ENCODE data around the gene LRRC75A. TPM values are rescaled to one million over a fixed set of nuclear protein-coding genes. Genes with fewer than 3 reads are reported as not detected.

LRRC75A gene
- total and polyA plus RNA-seq, 2 donors (not counting 3 experiments of a cell fraction or from before 2014, with no cell fraction given): 3.7 to 6.1 TPM

GRCh38 chr17:16407911-16408588 lies 83.9 kb downstream of the LRRC75A start:
- ChIA-PET CTCF (interaction anchor here (1.2 to 1.7 kb wide), 3 partner anchors 20 to 45 kb away, joined by 3 to 6 read pairs (median 4); no protein-coding TSS in a partner anchor), POLR2A (no interaction called here)
- Histone ChIP-seq H3K9me3 (replicated peaks; ENCODE audit: control insufficient read depth, insufficient read depth, low read length) (no peaks in the 10 kb centered on the region), H3K9me1 (replicated peaks; ENCODE audit: control insufficient read depth, extremely low read depth, insufficient read depth, low read length) (no peaks in the 10 kb centered on the region), H3K27me3 (ENCODE audit: control insufficient read depth in 2 of 2, insufficient read depth in 2 of 2, low read length in 2 of 2) (no peaks in the 10 kb centered on the region), H2AFZ (ENCODE audit: low read depth, low read length) (peak overlapping the region; percentile 4), H4K20me1 (replicated peaks; ENCODE audit: control insufficient read depth, extremely low read depth, insufficient read depth, low read length) (no peaks in the 10 kb centered on the region), H3K27ac (ENCODE audit: insufficient read depth, low read depth, low read length) (no peak overlapping the region), H3K4me3 (replicated peaks in 1 of 3; ENCODE audit: insufficient read depth in 1 of 3, low read depth in 1 of 3, low read length in 3 of 3) (no peak overlapping the region), H3K36me3 (ENCODE audit: control insufficient read depth in 2 of 2, extremely low read depth in 1 of 2, insufficient read depth in 2 of 2, low read length in 2 of 2) (no peaks in the 10 kb centered on the region), H3K79me2 (ENCODE audit: control insufficient read depth, insufficient read depth, low read length) (no peaks in the 10 kb centered on the region), H3K9ac (replicated peaks; ENCODE audit: extremely low read depth, insufficient read depth, low read length) (no peak overlapping the region), H3K4me2 (ENCODE audit: insufficient read depth, low read length) (no peak overlapping the region), H3K4me1 (ENCODE audit: control insufficient read depth, extremely low read depth, insufficient read depth, low read length) (peaks cover 6% of the 10 kb centered on the region)
- peak; percentile 56 for DNase-seq (ENCODE audit: low read depth, low spot score)
- dilution Hi-C loops (cut with MboI; ENCODE audit: extremely low pct_ligation_motif_present, low sequenced_read_pairs) (no loop called here), intact Hi-C loops (cut with micrococcal nuclease) (no loop called here)
- no TSS peak for BruUV-seq (replicated peaks)
- FAIRE-seq: peak; percentile 82
- TF ChIP-seq GATA2 (IDR thresholded peaks at IDR 0.05; ENCODE audit: insufficient read depth, insufficient read length, low read depth, low read length): no peak
- TF ChIP-seq FOS (IDR thresholded peaks at IDR 0.05; ENCODE audit: borderline replicate concordance, insufficient read depth, low read length): no peak
- TF ChIP-seq MYC (IDR thresholded peaks at IDR 0.05; ENCODE audit: low read depth, low read length): no peak
- no peak for TF ChIP-seq EZH2 (IDR thresholded peaks at IDR 0.05; ENCODE audit: borderline replicate concordance, low read depth, low read length, severe bottlenecking)
- no peak for TF ChIP-seq JUN (IDR thresholded peaks at IDR 0.05; ENCODE audit: borderline replicate concordance, insufficient read depth, insufficient read length, low read depth)
- TF ChIP-seq CTCF (IDR thresholded peaks at IDR 0.05; ENCODE audit: extremely low read depth in 1 of 2, insufficient read depth in 1 of 2, low read depth in 1 of 2, low read length in 2 of 2): no peak
- no peak for TF ChIP-seq POLR2A (IDR thresholded peaks at IDR 0.05; ENCODE audit: low read depth, low read length)
- TF ChIP-seq MAX (IDR thresholded peaks at IDR 0.05; ENCODE audit: insufficient read depth, insufficient read length): no peak
- TF ChIP-seq POLR2AphosphoS5 (IDR thresholded peaks at IDR 0.05; ENCODE audit: insufficient read depth, low read depth, low read length): no peak

All from endothelial cell of umbilical vein (primary cell).